B cell (primary cell): ENCODE measurements around the gene RNF150.

Source experiments
- EZH2 ChIP-seq: IDR thresholded peaks from 2 replicates; pipeline ENCODE4 v1.6.1; 2012; ENCODE audit warnings: borderline replicate concordance, low read depth, mild to moderate bottlenecking, moderate library complexity, low read length; ENCODE audit not compliant: insufficient read depth, poor library complexity, severe bottlenecking
- TF ChIP-seq, protein P1 (sequence below): fragments of 200-600 bp; IDR thresholded peaks from one replicate; pipeline ENCODE4 v1.8.0; 2022; ENCODE audit warnings: antibody characterized with exemption, mild to moderate bottlenecking

DNA sequence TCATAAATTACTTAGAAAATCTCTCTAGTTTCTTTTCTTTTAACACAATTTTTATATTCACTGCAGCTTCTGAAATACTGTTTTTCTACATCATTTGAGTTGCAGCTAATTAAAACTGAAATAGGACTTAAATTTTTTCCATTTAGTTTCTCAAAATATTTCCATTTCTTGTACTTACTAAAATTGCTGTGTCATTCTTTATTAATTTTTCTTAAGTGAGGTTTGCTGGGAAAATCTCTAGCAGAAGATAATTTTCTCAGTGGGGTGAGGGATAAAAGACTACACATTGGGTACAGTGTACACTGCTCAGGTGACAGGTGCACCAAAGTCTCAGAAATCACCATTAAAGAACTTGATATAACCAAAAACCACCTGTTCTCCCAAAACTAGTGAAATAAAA is 57.7 kb downstream of the RNF150 start:
- TF ChIP-seq, protein P1, sequence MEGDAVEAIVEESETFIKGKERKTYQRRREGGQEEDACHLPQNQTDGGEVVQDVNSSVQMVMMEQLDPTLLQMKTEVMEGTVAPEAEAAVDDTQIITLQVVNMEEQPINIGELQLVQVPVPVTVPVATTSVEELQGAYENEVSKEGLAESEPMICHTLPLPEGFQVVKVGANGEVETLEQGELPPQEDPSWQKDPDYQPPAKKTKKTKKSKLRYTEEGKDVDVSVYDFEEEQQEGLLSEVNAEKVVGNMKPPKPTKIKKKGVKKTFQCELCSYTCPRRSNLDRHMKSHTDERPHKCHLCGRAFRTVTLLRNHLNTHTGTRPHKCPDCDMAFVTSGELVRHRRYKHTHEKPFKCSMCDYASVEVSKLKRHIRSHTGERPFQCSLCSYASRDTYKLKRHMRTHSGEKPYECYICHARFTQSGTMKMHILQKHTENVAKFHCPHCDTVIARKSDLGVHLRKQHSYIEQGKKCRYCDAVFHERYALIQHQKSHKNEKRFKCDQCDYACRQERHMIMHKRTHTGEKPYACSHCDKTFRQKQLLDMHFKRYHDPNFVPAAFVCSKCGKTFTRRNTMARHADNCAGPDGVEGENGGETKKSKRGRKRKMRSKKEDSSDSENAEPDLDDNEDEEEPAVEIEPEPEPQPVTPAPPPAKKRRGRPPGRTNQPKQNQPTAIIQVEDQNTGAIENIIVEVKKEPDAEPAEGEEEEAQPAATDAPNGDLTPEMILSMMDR, result no peak
- TF ChIP-seq EZH2, result no peak
